GM21360 (cell line): ENCODE results near the gene CATSPER1.
"Not testable (repeated sequence)": the region's sequence is repeated elsewhere in the genome, so short reads cannot be mapped to it uniquely, and the experiment has no call there.

Experiments
- ATAC-seq: cut with Tn5 transposase; IDR thresholded peaks from one replicate; pipeline ENCODE4 v1.9.1; 2021; ENCODE audit warnings: mild to moderate bottlenecking, moderate library complexity; ENCODE audit not compliant: unreplicated experiment

The CATSPER1 gene

DNA sequence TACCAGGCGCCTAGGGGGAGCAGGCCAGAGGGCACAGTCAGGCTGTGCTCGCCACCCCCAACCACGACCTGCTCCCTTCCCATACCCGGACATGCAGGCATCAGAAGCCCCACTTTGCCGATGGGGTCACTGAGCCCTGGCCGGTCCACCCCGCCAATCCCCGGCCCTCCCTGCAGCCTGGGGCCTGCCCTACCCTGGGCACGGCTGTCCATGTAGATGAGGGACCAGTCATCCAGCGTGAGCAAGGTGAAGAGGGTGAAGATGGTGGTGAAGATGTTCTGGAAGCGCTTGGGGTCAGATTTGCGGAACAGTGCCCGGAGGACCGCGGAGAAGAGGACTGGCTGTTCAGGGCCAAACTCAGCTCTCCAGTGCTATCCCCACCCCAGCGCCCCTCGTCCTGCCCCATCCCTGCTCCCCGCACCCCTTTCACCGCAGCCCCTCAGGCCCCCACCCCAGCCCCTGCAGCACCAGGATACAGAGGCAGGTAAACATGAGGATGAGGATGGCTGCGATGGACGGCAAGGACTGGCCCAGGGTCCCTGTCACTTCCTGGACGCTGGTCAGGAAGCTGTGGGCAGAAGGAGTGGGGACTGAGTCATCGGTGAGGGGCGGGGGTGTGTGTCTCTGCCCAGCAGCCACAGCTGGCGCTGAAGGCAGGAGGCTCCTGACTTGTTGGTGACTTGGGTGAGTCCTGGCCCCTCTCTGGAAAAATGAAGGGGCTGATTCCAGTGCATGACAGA is 5.5 kb downstream of the CATSPER1 start:
- ATAC-seq = no peak

DNA sequence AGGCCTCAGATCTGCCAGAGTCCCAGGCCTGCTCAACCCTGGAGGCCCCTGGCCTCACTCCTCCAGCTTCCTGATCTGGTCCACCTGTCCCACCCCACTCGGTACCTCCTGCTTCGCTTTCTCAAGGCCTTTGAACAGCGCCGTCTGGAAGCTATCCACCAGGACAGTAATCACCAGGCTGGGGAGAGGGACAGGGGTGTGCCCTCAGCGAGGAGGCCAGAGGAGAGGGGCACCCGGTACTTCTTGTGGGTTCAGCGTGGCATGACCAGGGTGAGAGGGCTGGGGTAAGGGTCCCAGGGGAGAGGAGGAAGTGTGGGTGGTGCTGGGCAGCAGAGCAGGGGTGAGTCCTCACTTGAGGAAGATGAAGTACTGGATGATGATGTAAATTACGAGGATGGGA is 6.1 kb downstream of the CATSPER1 start:
- ATAC-seq = no peak

- no peak for ATAC-seq
These were observed 9.0 kb downstream of the CATSPER1 start for GRCh38 chr11:66017321-66017720.

DNA sequence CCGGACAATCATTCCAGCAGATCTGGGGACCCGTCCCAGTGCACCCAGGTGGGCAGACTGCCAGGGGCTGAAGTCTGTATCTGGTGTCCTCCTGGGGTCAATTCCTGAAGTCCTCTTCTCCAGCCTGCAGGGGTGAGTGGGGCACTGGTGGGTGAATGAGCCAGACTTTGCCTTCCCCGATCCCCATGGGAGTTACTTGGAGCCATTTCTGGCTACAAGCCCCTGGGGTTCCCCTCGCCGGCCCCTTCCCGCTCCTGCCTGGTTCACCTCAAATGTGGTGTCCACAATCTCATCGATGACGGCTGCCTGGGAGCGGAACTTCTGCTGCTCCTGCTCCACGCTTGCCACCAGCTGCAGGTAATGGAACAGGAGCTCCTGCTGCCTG is 9.5 kb downstream of the CATSPER1 start:
- ATAC-seq = no peak

GRCh38 chr11:66015936-66016792 is 10.1 kb downstream of the CATSPER1 start:
- ATAC-seq = no peak

- no peak for ATAC-seq
These were observed 10.8 kb downstream of the CATSPER1 start for GRCh38 chr11:66015454-66015881.

- no peak for ATAC-seq
These were observed 11.3 kb downstream of the CATSPER1 start for GRCh38 chr11:66014804-66015453.

- no peak for ATAC-seq
These were observed 12.5 kb downstream of the CATSPER1 start for GRCh38 chr11:66013762-66014100.

DNA sequence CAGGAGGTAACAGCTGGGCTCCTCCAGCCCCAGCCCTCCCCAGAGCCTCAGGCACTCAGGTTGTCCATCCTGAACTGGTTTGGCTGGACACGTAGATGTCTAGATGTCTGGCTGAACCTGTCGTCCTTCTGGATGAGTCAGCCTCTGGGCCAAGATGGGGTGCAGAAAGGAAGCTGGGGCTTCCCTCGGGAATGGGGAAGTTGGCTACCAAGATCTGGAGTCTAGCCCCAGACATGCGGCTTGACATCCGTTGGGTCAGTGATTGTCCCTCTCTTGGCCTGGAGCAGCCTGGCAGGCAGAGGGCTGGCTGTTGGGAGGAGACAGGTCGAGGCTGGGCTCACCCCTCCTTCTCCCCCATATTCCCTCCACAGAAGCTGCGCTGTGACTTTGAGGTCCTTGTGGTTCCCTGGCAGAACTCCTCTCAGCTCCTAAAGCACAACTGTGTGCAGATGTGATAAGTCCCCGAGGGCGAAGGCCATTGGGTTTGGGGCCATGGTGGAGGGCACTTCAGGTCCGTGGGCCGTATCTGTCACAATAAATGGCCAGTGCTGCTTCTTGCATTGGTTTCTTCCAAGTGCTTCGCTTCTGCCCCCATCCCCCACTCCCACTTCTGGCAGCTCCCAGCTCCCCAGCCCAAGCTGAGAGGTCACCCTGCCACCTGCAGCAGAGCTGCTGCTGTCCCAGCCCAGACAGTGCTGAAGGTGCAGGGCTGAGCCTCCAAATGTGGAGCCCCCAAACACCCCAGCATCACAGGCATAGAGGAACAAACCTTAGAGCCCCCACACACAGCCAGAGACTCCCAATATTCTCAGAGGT is 13.1 kb downstream of the CATSPER1 start:
- ATAC-seq = no peak

- ATAC-seq = no peak
These were observed 13.8 kb downstream of the CATSPER1 start for GRCh38 chr11:66012371-66012945.

DNA sequence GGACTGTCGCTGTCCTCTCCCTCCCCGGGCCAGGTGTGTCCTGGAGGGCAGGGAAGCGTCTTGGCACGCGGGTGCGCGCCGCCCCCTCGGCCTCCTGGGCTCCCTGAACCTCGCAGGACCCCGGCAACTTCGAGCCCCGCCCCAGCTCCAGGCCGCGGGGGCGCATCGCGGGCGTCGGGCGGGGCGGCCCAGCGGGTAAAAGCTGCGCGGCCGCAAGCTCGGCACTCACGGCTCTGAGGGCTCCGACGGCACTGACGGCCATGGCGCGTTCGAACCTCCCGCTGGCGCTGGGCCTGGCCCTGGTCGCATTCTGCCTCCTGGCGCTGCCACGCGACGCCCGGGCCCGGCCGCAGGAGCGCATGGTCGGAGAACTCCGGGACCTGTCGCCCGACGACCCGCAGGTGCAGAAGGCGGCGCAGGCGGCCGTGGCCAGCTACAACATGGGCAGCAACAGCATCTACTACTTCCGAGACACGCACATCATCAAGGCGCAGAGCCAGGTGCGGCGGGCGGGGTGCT is 14.4 kb downstream of the CATSPER1 start, which contains the start of gene CST6:
Gene CST6, plus strand, starts transcription at position 224 of the 519 bp plus-strand sequence. Its CDS starts 37 bp downstream, at position 261.
- no peak for ATAC-seq

GRCh38 chr11:66011239-66011784 is 15.0 kb downstream of the CATSPER1 start:
- ATAC-seq = no peak

DNA sequence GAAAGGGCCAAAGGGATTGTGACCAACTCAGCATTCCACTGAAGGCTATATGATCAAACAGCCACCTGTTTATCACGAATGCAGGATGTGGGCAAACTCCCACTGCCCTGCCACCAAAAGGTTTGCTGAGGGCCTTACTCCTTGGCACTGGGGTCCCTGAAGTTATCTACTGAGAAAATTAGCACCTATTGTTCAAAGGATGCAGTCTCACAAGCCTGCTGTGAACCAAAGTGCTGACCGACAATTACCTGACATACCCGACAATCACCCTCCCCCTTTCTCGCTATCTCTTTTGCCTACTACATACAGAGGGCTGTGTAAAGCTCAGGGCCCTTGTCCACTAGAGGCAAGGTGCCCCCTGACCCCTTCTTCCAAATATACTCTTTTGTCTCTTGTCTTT is 16.2 kb downstream of the CATSPER1 start:
- ATAC-seq = not testable (repeated sequence)

GRCh38 chr11:66008468-66009101 is 17.7 kb downstream of the CATSPER1 start:
- ATAC-seq = no peak

DNA sequence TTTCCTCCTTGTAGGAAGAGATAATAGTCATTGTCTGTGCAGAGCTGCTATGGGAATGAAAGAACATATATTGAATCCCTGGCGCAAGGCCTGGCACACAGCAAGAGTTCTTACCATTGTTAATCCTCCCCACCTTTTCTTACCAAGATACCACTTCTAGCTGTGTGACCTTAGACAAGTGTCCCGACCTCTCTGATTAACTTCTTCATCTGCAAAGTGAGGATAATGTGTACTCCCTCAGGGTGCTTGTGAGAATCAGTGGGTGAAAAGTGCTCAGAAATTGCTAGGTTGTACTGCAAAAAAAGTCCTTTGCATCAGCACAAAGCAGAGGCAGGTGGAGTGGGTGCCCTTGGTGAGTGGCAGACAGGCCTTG is 18.2 kb downstream of the CATSPER1 start:
- no peak for ATAC-seq

- ATAC-seq = no peak
These were observed 19.1 kb downstream of the CATSPER1 start for GRCh38 chr11:66007201-66007634.

GRCh38 chr11:66006891-66007176 is 19.4 kb downstream of the CATSPER1 start:
- no peak for ATAC-seq

DNA sequence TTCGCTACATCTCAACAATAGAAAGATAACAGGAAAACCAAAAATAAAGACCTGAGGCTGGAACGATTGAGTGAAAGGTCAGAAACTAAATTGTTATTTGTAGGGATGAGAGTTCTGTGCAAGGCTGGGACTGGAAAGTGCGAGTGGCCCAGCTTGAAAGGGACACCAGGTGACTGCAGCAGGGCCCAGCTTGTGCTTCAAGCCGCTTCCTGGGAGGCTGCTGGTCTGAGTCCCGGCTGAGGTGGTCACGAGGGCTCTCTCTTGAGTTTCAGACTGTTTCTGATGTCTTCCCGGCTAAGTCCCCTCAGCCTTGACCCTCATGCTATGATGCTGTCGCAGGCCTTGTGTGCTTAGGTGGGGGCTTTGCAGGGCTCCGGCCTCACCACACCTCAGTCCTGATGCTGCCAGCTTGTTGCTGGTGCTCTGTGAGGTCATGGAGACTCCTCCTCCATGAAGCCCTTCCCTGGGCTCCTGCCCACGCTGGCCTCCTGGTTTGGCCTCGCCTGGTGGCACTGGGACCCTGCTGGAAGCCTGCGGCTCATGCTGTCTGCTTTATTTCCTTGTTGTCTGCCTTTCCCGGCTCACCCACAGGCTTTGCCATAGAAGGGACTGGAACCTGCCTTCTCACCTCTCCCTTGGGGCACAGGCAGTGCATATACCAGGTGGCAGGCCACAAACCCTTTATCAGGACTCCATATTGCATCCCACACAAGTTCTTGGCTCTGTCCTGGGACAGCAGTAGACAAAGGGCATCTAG is 20.0 kb downstream of the CATSPER1 start:
- ATAC-seq = no peak

- no peak for ATAC-seq
These were observed 22.1 kb downstream of the CATSPER1 start for GRCh38 chr11:66004186-66004585.
